ENCODE measurements around the gene UBE2J1. TPM values are rescaled to one million over a fixed set of nuclear protein-coding genes. Genes with fewer than 3 reads are reported as not detected.

UBE2J1 gene
- total RNA-seq, 2 experiments from 2014 or later = 25.9 to 30.9 TPM

Other genes starting within 250 kb of the UBE2J1 start
- not detected for gene SRSF12, start 234.7 kb downstream of the UBE2J1 start, total RNA-seq
- 10 to 100 TPM; 15.5 to 17.4 TPM for gene PM20D2, start 206.7 kb downstream of the UBE2J1 start, total RNA-seq
- not detected for gene GABRR1, start 135.4 kb downstream of the UBE2J1 start, total RNA-seq
- under 1 TPM; 0.30 to 0.77 TPM for gene GABRR2, start 37.4 kb downstream of the UBE2J1 start, total RNA-seq
- gene RRAGD, start 59.6 kb upstream of the UBE2J1 start, total RNA-seq = 1 to 10 TPM; 8.8 TPM
- gene ANKRD6, start 80.4 kb upstream of the UBE2J1 start, total RNA-seq = 1 to 10 TPM; 3.3 to 4.8 TPM

Data from activated CD4-positive, alpha-beta T cell treated with anti-CD3 and anti-CD28 coated beads, Interleukin-2, amount 10 ng/mL, durations not matched to agents 7 days and 5 days (primary cell).